Smooth muscle cell of trachea (primary cell): ENCODE data around the gene VSIG2. TPM values are rescaled to one million over a fixed set of nuclear protein-coding genes. Genes with fewer than 3 reads are reported as not detected.

Experiments used
- total RNA-seq: library from RNA; depleted of rRNA; stranded (reverse); fragments of >200 nt; gene quantifications from 2 replicates; pipeline ENCODE4 v1.2.1, GENCODE V29; 2014

The VSIG2 gene
- total RNA-seq: 0.33 TPM in 1 of 2 replicates, not detected in the other

GRCh38 chr11:124751741-124752470, at the start of gene VSIG2:
Gene VSIG2 (minus strand): TSS chr11:124752255. CDS start chr11:124752137, 118 bp downstream.

GRCh38 chr11:124800226-124800929, 48.3 kb upstream of the VSIG2 start, which contains the start of gene MSANTD2:
Gene MSANTD2 (minus strand): TSS chr11:124800406. CDS start chr11:124800380, 26 bp downstream.

DNA sequence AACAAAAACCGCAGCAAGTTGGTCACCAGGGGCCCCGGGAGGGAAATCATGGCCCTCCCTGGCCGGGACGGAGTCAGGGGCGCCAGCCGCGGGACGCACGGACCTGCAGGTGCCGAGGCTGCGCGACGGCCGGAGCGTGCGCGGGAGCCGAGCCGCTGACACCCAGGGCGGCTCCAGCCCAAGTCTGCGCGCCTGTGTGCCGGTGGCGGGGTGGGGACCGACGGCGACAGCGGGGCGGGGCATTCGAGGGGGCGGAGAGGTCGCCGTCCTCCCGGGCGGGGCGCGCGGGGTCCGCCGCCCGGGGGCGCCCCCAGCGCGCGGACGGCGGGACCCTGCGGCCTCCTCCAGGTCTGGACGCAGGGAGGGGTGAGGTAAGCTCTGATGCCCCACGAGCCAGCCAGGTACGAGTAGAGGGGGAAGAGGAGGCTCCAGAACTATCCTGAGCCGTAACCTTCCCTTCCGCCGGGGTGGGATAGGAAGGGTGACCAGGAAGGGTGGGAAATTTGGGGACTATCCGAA, 10.1 kb upstream of the VSIG2 start, which contains the start of gene ESAM:
Gene ESAM, minus strand, starts transcription at position 186 of the 519 bp plus-strand sequence. Its CDS starts 136 bp downstream, at position 50.

GRCh38 chr11:124739479-124740276, 12.4 kb downstream of the VSIG2 start, which contains the start of gene NRGN:
Gene NRGN (plus strand): TSS chr11:124739942. CDS start chr11:124740085, 143 bp downstream.

Other genes with a start within 250 kb of the VSIG2 start
- gene OR8B12, start 208.6 kb downstream of the VSIG2 start, total RNA-seq: not detected in 2 replicates
- gene OR8A1, start 182.3 kb downstream of the VSIG2 start, total RNA-seq: not detected in 2 replicates
- gene PANX3, start 140.8 kb downstream of the VSIG2 start, total RNA-seq: not detected in 2 replicates
- gene TBRG1, start 129.4 kb downstream of the VSIG2 start, total RNA-seq: 22.8 and 41.5 TPM in 2 replicates
- 17.6 and 30.8 TPM in 2 replicates for gene SIAE, start 78.5 kb downstream of the VSIG2 start, total RNA-seq
- gene SPA17, start 78.4 kb downstream of the VSIG2 start, total RNA-seq: 7.4 and 29.2 TPM in 2 replicates
- 0.50 and 0.58 TPM in 2 replicates for gene NRGN, start 12.3 kb downstream of the VSIG2 start, total RNA-seq
- 0.44 TPM in 1 of 2 replicates, not detected in the other for gene ESAM, start 10.0 kb upstream of the VSIG2 start, total RNA-seq
- 9.3 and 10.4 TPM in 2 replicates for gene MSANTD2, start 48.2 kb upstream of the VSIG2 start, total RNA-seq
- gene ROBO3, start 113.2 kb upstream of the VSIG2 start, total RNA-seq: 9.0 and 19.0 TPM in 2 replicates
- gene ROBO4, start 145.6 kb upstream of the VSIG2 start, total RNA-seq: 1.3 and 2.0 TPM in 2 replicates
- gene HEPN1, start 167.0 kb upstream of the VSIG2 start, total RNA-seq: not detected in 2 replicates
- not detected in 2 replicates for gene HEPACAM, start 183.8 kb upstream of the VSIG2 start, total RNA-seq
- gene CCDC15, start 201.9 kb upstream of the VSIG2 start, total RNA-seq: 0.83 and 3.6 TPM in 2 replicates